HG02610 (cell line): ENCODE data around the gene TNN.

ENCODE experiments used
- ATAC-seq: cut with Tn5 transposase; IDR thresholded peaks from one replicate; pipeline ENCODE4 v1.9.1; 2021; ENCODE audit warnings: mild to moderate bottlenecking, moderate library complexity; ENCODE audit not compliant: unreplicated experiment

TNN gene

DNA sequence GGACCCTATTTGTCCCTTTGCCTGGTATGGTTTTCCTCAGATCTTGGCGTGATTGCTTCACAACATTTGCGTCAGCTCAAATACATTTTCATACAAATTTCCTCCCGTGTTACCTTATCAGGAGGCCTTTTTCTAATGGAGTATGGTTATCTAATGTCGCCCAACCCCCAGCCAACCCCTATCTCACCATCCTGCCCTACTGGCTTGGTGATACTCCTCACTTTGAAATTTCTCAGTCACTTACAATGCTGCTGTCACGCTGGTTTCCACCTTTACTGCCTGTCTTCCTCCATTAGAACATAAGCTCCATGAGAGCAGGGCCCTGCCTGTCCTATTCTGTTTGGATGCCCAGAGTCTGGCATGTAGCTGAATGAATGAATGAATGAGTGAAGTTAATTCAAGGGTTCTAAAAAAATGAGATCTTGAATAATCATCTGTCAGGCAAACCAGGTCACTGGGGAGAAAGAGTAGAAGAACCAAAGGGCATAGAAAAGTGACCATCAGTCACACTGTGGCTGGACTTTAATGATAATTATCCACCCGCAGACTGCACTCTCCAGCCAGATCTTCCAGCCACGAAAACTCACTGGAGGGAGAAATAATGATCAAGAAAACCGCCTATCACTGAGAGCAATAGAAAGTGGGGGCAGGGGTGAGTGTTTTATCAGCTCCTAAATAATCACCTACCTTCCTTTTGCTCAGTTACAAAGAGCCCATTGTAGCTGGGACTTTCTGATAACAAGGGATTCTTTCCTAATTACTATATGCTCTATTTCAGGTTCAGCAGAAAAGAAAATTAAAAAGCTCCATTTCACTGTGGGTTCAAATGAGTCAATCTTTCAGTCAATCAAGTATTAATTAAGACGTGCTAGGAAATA, 103.6 kb downstream of the TNN start:
- no peak for ATAC-seq

- ATAC-seq = no peak
These were observed 104.9 kb downstream of the TNN start for GRCh38 chr1:175172503-175172902.

GRCh38 chr1:175173531-175173930, 105.9 kb downstream of the TNN start:
- no peak for ATAC-seq

GRCh38 chr1:175174309-175175102, 106.9 kb downstream of the TNN start:
- ATAC-seq = peak; percentile 65

GRCh38 chr1:175176246-175176645, 108.6 kb downstream of the TNN start:
- ATAC-seq = no peak

DNA sequence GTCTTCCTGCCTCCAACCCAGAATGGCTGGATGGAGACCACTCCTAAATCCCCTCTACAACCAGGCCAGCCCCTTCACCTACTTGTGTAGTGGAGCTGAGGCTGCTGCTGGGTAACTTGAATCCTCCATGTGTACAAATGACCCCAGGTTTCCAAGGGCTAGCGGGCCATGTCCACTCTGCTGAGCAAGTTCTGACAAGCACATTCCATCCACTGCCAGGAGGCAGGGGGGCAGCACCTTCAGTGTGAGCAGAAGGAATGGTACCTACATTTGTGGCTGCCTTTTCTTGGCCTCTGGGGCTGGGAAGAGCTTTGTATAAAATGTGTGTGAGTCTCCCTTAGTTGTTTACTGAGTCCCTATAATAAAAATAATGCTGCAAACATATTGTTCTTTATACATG, 110.4 kb downstream of the TNN start:
- ATAC-seq = no peak

GRCh38 chr1:175178456-175178855, 110.8 kb downstream of the TNN start:
- ATAC-seq = no peak

DNA sequence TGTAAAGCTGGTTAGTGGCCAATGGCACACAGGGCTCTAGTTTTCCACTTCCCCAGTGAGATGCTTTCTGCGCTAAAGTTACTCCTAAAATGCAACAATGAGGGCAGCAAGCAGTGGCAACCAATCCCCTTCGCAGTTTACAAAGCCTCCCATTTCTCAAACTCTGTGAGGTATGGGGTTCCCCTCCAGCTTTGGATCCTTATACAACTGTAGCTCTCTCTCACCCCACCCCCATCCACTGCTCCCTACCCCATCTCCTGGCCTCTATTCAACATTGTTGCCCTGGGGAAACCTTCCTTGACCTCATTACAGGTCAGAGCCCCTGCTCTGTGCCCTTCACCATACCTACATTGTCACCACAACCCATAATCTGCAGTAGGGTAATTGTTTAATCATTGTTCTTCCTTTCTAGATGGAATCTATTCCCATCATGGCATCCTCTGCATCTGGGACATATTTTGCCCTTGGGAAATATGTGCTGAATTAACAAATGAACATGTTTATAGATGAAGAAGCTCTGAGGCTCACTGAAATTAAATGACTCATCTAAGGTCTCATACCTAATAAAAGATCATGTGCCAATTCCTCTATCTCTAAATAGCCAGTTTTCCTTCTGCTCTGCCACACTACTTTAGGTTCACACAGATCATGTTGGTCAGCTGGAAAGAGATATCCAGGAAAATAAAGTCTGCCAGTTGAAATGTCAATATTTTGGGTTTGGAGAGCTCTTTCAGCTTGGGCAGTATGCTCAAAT, 112.4 kb downstream of the TNN start:
- ATAC-seq = peak; percentile 38

- no peak for ATAC-seq
These were observed 114.6 kb downstream of the TNN start for GRCh38 chr1:175182201-175182746.

GRCh38 chr1:175183586-175183985, 116.0 kb downstream of the TNN start:
- ATAC-seq = no peak

- ATAC-seq = no peak
These were observed 118.3 kb downstream of the TNN start for GRCh38 chr1:175185903-175186302.

DNA sequence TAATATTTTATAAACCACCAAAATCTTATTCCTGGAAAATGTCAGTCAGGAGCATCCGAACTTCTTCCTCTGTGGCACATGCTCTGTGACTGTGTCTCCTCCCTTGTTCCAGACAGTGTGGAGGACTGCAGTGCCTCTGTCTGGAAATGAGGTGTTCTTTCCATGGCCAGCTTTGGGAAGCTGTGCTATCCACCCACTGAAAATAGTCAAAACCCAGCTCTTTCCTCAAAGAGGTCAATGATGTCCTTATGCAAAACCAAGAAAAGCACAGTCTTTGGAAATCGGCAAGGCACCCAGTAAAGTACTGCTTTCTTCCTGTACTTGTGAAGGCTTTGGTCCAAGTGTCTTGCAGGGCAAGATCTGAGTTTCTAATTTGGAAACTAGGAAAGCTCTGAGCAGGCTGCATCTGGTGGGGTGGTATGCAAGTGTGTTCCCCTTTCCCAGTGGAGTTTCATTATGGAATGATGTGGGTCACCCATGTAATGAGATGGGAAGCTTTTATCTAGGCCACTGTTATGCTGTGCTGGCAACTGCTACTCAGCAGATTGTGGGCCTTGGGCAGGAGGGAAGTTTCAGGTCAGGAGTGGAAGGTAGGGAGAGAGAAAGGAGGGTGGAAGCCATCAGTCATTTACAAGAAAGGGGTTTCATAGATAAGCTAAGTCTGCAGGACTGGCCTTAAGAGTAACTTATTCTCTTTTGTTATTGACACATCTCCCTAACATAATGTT, 119.0 kb downstream of the TNN start:
- no peak for ATAC-seq

GRCh38 chr1:175188936-175189335, 121.3 kb downstream of the TNN start:
- ATAC-seq = peak; percentile 66

- ATAC-seq = peak; percentile 29
These were observed 124.0 kb downstream of the TNN start for GRCh38 chr1:175191659-175192058.

- no peak for ATAC-seq
These were observed 124.5 kb downstream of the TNN start for GRCh38 chr1:175192111-175192629.

- peak; percentile 27 for ATAC-seq
These were observed 125.2 kb downstream of the TNN start, which contains the start of gene KIAA0040 for GRCh38 chr1:175192630-175193526. KIAA0040 (minus strand) TSS chr1:175192776; CDS start chr1:175161013, 31,763 bp downstream.

- no peak for ATAC-seq
These were observed 125.9 kb downstream of the TNN start for GRCh38 chr1:175193527-175193910.

DNA sequence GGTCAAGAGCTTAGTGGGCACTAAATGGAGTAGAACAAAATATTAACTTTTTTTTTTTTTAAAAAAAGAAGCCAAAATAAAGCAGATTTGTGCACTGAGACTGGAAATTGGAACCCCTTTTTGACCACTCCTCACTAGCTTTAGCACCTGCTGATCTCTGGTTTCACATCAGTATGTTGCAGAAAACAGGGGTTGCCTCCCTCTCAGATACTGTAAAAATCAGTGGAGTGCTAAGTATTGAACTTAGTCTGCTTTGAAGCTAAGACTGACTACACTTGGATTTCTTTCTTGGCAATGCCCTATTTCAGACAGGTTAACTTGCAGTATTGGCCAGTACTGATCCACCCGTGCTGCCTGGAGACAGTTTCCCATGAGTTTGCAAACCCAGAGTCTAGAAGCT, 127.6 kb downstream of the TNN start:
- peak; percentile 22 for ATAC-seq

DNA sequence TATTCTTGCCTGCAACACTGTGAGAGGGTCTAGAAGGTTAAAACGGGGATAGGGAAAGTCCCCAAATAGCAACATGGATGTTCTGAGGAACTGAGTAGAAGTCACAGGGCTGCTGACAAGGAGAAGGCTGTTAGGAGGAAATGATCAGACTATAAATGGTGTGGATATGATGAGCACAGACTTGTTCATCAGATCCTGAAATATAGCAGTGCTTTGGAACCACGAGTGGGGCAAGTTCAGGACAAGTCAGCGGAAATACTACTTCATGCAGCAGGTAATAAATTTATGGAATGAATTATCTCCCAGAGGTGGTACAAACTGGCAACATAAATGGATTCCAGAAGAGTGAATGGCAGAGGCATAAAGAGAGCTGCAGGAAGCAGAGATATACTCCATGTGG, 128.2 kb downstream of the TNN start:
- no peak for ATAC-seq
